Adrenal gland (tissue), 12 donors: ENCODE data around the gene TNS1. TPM values are rescaled to one million over a fixed set of nuclear protein-coding genes. Genes with fewer than 3 reads are reported as not detected.
A peak's percentile ranks its signal among the peaks of the same experiment; 100 is the strongest.

ENCODE experiments used
- DNase-seq, 7 donors: peaks; one replicate each; pipeline ENCODE4 v3.0.0-alpha.2; 2019 to 2020
- H3K27ac ChIP-seq, 5 donors: fragments of 200-600 bp; sonication (generic) in 4 of 5; 1 replicate in 3 of 5; 2 replicates in 2 of 5; pipeline versions ENCODE4 v1.5.1 to v1.8.0; 2016 to 2020; ENCODE audit warnings: mild to moderate bottlenecking in 1 of 5
- H3K27me3 ChIP-seq: fragments of 200-600 bp; 2 replicates; pipeline ENCODE4 v1.8.0; 2021
- H3K36me3 ChIP-seq, 2 donors: fragments of 200-600 bp; replicated peaks in 1 of 2; 1 replicate in 1 of 2; 2 replicates in 1 of 2; pipeline versions ENCODE4 v1.5.1 to v1.8.0; 2018 to 2022
- H3K4me1 ChIP-seq, 2 donors: fragments of 200-600 bp; replicated peaks in 1 of 2; 1 replicate in 1 of 2; 2 replicates in 1 of 2; pipeline versions ENCODE4 v1.5.1 to v1.8.0; 2018 to 2021
- H3K4me3 ChIP-seq, 4 donors: fragments of 200-600 bp; sonication (generic) in 3 of 4; one replicate each; pipeline ENCODE4 v1.5.1; 2016 to 2018
- H3K9me3 ChIP-seq, 3 donors: fragments of 200-600 bp; sonication (generic) in 1 of 3; replicated peaks in 1 of 3; 1 replicate in 2 of 3; 2 replicates in 1 of 3; pipeline versions ENCODE4 v1.5.1 to v1.8.0; 2016 to 2021
- POLR2A ChIP-seq, 2 donors: fragments of 450-650 bp; IDR thresholded peaks; one replicate each; pipeline ENCODE4 v1.6.1; 2017; ENCODE audit warnings: antibody characterized with exemption in 2 of 2, mild to moderate bottlenecking in 2 of 2, moderate library complexity in 1 of 2
- WGBS, 4 donors: extraction: QIAGEN DNeasy Blood & Tissue Kit in 2 of 4; methylation state at CpG; one replicate each; pipeline versions ENCODE4 v1.1.5 to v1.1.7; 2013 to 2017; 5-methylcytosine and 5-hydroxymethylcytosine counted together
- intact Hi-C, 2 donors: fragments of 100-400 bp; cut with DNase I; formaldehyde crosslinking; loops; one replicate each; pipeline versions ENCODE4 v1.14.1 to v1.15.0; 2022 to 2023
- polyA plus RNA-seq, 3 donors: library from polyadenylated mRNA; stranded (reverse); fragments of 200-250 nt in 2 of 3; fragments of 350-450 nt in 1 of 3; fragmentation: Illumina TruSeq in 1 of 3; extraction: RNeasy Lipid Tissue Mini Kit (QIAGEN cat#74804) in 1 of 3; gene quantifications; one replicate each; pipeline ENCODE4 v1.2.3, GENCODE V29; 2013 to 2014
- total RNA-seq, 9 donors: library from RNA; depleted of rRNA in 4 of 9; stranded (reverse); fragments of >200 nt in 4 of 9; fragments of 120-200 nt in 1 of 9; fragmentation: NEBNext Ultra II Directional in 1 of 9; extraction: Animal tissue kit (Norgen Biotek cat#: 25700) in 1 of 9; gene quantifications; one replicate each; pipeline versions ENCODE4 v1.1.0 to v1.2.4, GENCODE V29; 2013 to 2023
- TF ChIP-seq, protein P1 (sequence below), 6 experiments: fragments of 450-650 bp in 4 of 6; fragments of 200-600 bp in 2 of 6; sonication (generic) in 1 of 6; IDR thresholded peaks; 1 replicate in 5 of 6; 2 replicates in 1 of 6; pipeline versions ENCODE4 v1.5.1 to v1.8.0; 2016 to 2021; ENCODE audit warnings: antibody characterized with exemption in 6 of 6, mild to moderate bottlenecking in 2 of 6, moderate library complexity in 1 of 6
- donor health status: healthy with polysubstance abuse.
- donor health status: Bipolar disorder and iron deficiency.
- donor health status: DM: yes; HTN: yes; CAD: no.
- donor health status: DM: no; HTN: no; CAD: no.
- donor health status: DM: no; HTN: no; CAD: no.
- donor health status: DM: yes; HTN: yes; CAD: no.

TNS1 gene
- total and polyA plus RNA-seq, 12 donors: 34.1 to 341 (median 252) TPM

DNA sequence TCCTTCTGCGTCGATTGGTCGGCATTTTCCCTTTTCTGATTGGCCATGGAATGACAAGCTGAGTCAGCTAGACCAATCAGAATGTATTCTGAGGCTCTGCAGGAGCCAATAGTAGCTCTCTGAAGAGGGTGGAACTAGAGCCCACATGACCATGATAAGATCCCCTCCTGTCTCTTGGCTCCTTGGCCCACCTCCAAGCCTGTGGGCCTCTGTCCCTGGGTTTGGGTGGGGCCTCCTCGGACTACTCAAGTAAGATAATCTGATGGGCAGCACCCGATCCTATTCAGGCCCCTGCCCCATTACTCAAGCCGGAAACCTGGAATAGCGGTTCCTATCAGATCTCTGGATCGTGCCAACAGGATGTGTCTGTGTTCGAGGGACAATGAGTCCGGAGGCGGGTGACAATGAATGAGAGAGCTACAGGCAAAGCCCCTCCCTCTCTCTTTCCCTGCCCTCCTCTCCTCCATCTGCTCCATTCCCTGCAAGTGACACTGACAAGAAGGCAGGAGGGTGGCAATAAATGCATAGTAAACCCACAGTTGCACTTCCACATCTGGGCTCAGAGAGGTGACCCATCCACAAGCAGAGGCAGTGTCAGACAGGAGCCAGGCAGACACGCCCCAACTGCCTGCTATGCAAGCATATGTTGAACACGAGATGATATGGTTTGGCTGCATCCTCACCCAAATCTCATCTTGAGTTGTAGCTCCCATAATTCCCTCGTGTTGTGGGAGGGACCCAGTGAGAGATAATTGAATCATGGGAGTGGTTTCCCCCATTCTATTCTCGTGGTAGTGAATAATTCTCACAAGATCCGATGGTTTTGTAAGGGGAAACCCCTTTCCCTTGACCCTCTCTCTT is 114.7 kb downstream of the TNS1 start:
- intact Hi-C loops: loop anchor here (5.0 kb wide), 2 partner anchors 96 to 101 kb away; no protein-coding TSS in a partner anchor
- Histone ChIP-seq H3K4me3 (no peak overlapping the region), H3K9me3 (no peaks in the 10 kb centered on the region), H3K4me1 (peaks cover 0 to 37% of the 10 kb centered on the region in 2 donors), H3K27me3 (no peaks in the 10 kb centered on the region), H3K36me3 (peaks cover 0 to 90% of the 10 kb centered on the region in 2 donors), H3K27ac (peak overlapping the region in 3 of 5 donors; percentile 11 to 82 (median 71))
- TF ChIP-seq POLR2A (IDR thresholded peaks at IDR 0.05): no peak
- TF ChIP-seq, protein P1, sequence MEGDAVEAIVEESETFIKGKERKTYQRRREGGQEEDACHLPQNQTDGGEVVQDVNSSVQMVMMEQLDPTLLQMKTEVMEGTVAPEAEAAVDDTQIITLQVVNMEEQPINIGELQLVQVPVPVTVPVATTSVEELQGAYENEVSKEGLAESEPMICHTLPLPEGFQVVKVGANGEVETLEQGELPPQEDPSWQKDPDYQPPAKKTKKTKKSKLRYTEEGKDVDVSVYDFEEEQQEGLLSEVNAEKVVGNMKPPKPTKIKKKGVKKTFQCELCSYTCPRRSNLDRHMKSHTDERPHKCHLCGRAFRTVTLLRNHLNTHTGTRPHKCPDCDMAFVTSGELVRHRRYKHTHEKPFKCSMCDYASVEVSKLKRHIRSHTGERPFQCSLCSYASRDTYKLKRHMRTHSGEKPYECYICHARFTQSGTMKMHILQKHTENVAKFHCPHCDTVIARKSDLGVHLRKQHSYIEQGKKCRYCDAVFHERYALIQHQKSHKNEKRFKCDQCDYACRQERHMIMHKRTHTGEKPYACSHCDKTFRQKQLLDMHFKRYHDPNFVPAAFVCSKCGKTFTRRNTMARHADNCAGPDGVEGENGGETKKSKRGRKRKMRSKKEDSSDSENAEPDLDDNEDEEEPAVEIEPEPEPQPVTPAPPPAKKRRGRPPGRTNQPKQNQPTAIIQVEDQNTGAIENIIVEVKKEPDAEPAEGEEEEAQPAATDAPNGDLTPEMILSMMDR (IDR thresholded peaks at IDR 0.05): no peak
- DNase-seq: peak in 6 of 7 donors; percentile 66 to 91 (median 78)
- 49 to 55% (median 52%) methylated on average over 12 to 16 of the region's 16 CpGs for WGBS, 4 donors

DNA sequence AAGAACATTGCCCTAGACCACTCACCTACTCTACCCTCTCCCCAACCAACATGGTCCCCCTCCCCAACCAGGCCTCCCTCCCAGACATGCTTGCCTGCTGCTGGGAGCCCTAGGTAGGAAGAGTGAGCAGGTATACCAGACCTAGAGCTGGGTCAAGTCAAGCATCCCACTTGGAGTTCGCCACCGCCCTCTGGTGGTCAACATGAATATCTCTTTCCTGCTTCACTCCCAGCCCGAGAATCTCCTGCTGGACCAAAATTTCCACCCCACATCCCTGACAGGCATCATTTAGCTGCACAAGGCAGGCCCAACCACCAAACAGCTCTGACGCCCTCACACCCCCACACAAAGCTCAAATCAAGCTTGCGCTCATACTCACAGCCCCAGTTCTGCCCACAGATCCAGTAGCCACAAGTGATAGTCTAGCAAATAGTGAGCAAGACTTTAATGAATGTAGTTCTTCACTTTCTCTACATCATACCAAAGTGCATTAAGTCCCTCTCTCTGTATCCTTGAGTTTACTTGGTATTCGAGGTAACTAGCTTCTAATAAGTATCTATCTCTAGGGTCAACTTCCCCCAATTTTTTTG is 116.0 kb downstream of the TNS1 start:
- peak; percentile 77 to 90 (median 78) for DNase-seq
- WGBS, 4 donors: 23 to 32% (median 25%) methylated on average over 6 of the region's 6 CpGs
- Histone ChIP-seq H3K27ac (peak overlapping the region in 2 of 5 donors; percentile 68 to 71), H3K4me1 (peaks cover 0 to 37% of the 10 kb centered on the region in 2 donors), H3K9me3 (no peaks in the 10 kb centered on the region), H3K4me3 (no peak overlapping the region), H3K27me3 (no peaks in the 10 kb centered on the region), H3K36me3 (peaks cover 0 to 88% of the 10 kb centered on the region in 2 donors)
- TF ChIP-seq, protein P1 (IDR thresholded peaks at IDR 0.05): peak; percentile 79 to 90 (median 85)
- no peak for TF ChIP-seq POLR2A (IDR thresholded peaks at IDR 0.05)
- intact Hi-C loops: loop anchor here (5.0 kb wide), 2 partner anchors 95 to 100 kb away; no protein-coding TSS in a partner anchor

DNA sequence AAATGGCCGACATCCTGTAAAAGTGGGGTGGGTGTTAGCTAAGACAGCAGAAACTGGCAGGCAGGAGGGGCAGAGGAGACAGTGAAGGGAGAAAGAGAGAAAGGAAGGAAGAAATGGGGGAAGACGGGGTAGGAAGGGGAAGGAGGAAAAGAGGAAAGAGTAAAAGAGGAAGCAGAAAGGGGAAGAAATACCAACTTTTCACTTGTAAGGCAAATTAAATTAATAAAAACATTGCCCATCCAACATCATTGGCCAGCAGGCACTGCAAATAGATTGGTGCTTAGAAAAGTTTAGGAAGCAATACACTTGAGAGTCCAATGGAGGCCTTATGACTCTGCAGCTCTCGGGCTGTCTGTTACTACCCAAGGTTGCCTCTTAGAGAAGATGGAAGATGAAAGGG is 116.7 kb downstream of the TNS1 start:
- intact Hi-C loops: loop anchor here (5.0 kb wide), 2 partner anchors 94 to 99 kb away; no protein-coding TSS in a partner anchor
- WGBS, 4 donors: 62 to 80% (median 68%) methylated on average over 3 of the region's 3 CpGs
- Histone ChIP-seq H3K27me3 (no peaks in the 10 kb centered on the region), H3K4me3 (no peak overlapping the region), H3K4me1 (peaks cover 0 to 39% of the 10 kb centered on the region in 2 donors), H3K9me3 (no peaks in the 10 kb centered on the region), H3K27ac (peak overlapping the region in 2 of 5 donors; percentile 68 to 71), H3K36me3 (peaks cover 0 to 88% of the 10 kb centered on the region in 2 donors)
- TF ChIP-seq, protein P1 (IDR thresholded peaks at IDR 0.05): no peak
- TF ChIP-seq POLR2A (IDR thresholded peaks at IDR 0.05): no peak
- no peak for DNase-seq

DNA sequence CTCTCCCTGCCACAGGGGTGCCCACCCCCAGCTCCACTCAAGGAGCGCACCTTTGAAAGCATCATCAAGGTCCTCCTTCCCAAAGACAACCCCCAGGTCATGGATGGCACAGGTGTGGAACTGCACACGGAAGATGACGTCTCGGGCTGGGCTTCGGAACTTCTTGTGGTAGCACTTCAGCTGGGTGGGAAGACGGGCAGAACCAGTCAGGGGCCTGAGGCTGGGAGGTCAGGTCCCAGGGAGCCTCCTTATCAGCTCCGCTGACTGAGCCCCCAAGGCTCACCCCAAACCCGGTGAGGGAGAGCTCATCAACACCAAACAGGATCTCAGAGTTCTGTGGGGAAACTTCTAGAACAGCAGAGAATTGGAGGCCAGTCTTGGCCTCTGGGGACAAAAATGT is 117.8 kb downstream of the TNS1 start:
- H3K36me3 ChIP-seq: peaks cover 0 to 88% of the 10 kb centered on the region in 2 donors
- no peak overlapping the region for H3K4me3 ChIP-seq
- no peaks in the 10 kb centered on the region for H3K9me3 ChIP-seq
- H3K27ac ChIP-seq: peak overlapping the region in 1 of 5 donors; percentile 71
- intact Hi-C loops: loop anchor here (5.0 kb wide), 2 partner anchors 93 to 98 kb away; no protein-coding TSS in a partner anchor
- no peaks in the 10 kb centered on the region for H3K27me3 ChIP-seq
- TF ChIP-seq, protein P1 (IDR thresholded peaks at IDR 0.05): no peak
- no peak for TF ChIP-seq POLR2A (IDR thresholded peaks at IDR 0.05)
- peaks cover 0 to 37% of the 10 kb centered on the region in 2 donors for H3K4me1 ChIP-seq
- WGBS, 4 donors: 86 to 97% (median 91%) methylated on average over 8 of the region's 8 CpGs
- DNase-seq: no peak
